Activated CD8-positive, alpha-beta T cell treated with anti-CD3 and anti-CD28 coated beads for 36 hours (primary cell): Measurements from ENCODE around the gene TRHDE. TPM values are rescaled to one million over a fixed set of nuclear protein-coding genes. Genes with fewer than 3 reads are reported as not detected.
"Not testable (repeated sequence)": the region's sequence is repeated elsewhere in the genome, so short reads cannot be mapped to it uniquely, and the experiment has no call there.

Experiments used
- ATAC-seq: fragments of 200-7000 bp; cut with Tn5 transposase; one replicate; pipeline ENCODE4 v1.10.0; 2021; ENCODE audit warnings: mild to moderate bottlenecking, moderate library complexity
- CTCF ChIA-PET: fragments of 350-600 bp; sonication (Branson Sonifier 250); formaldehyde crosslinking; loops from one replicate; lab custom pipeline; 2021; ENCODE audit warnings: antibody characterized with exemption; lab: Charles Lee
- POLR2A ChIA-PET: fragments of 350-600 bp; sonication (Branson Sonifier 250); formaldehyde crosslinking; loops from one replicate; lab custom pipeline; 2021; ENCODE audit warnings: antibody characterized with exemption; lab: Charles Lee
- DNase-seq: peaks from one replicate; pipeline ENCODE4 v3.0.0-alpha.2; 2020
- H3K27ac Mint-ChIP-seq: one replicate; pipeline ENCODE4 v1.8.0; 2021; ENCODE audit warnings: mild to moderate bottlenecking, mixed read lengths
- H3K27me3 Mint-ChIP-seq: one replicate; pipeline ENCODE4 v1.8.0; 2021; ENCODE audit warnings: mixed read lengths
- H3K36me3 Mint-ChIP-seq: one replicate; pipeline ENCODE4 v1.8.0; 2021; ENCODE audit warnings: low read depth, mixed read lengths
- H3K4me1 Mint-ChIP-seq: one replicate; pipeline ENCODE4 v1.8.0; 2021; ENCODE audit warnings: low read depth, mixed read lengths
- H3K4me3 Mint-ChIP-seq: one replicate; pipeline ENCODE4 v1.8.0; 2021; ENCODE audit warnings: mild to moderate bottlenecking, moderate library complexity, mixed read lengths
- H3K9me3 Mint-ChIP-seq: one replicate; pipeline ENCODE4 v1.8.0; 2021; ENCODE audit warnings: mixed read lengths
- CTCF ChIP-seq: fragments of 200-600 bp; IDR thresholded peaks from one replicate; pipeline ENCODE4 v1.8.0; 2022; ENCODE audit warnings: antibody characterized with exemption, mild to moderate bottlenecking
- intact Hi-C: fragments of 100-400 bp; cut with micrococcal nuclease; formaldehyde crosslinking; loops from one replicate; pipeline ENCODE4 v1.10.0; 2022
- total RNA-seq, 2 experiments: library from RNA; stranded (reverse); gene quantifications; one replicate each; pipeline ENCODE4 v1.2.3, GENCODE V29; 2021

TRHDE gene
- total RNA-seq, 2 experiments from 2014 or later: not detected

- Mint-ChIP-seq H3K27ac (no peak overlapping the region), H3K36me3 (no peaks in the 10 kb centered on the region), H3K4me3 (no peak overlapping the region), H3K27me3 (no peaks in the 10 kb centered on the region), H3K9me3 (peaks cover 6% of the 10 kb centered on the region), H3K4me1 (no peaks in the 10 kb centered on the region)
- no peak for TF ChIP-seq CTCF
- intact Hi-C loops: no loop called here
- DNase-seq: no peak
- CTCF ChIA-PET: no interaction called here
- POLR2A ChIA-PET: no interaction called here
- no peak for ATAC-seq
Observed at GRCh38 chr12:72622556-72622955, 350.4 kb downstream of the TRHDE start.

- DNase-seq (no peak), ATAC-seq (no peak)
- no peaks in the 10 kb centered on the region for H3K36me3 Mint-ChIP-seq
- H3K27me3 Mint-ChIP-seq: no peaks in the 10 kb centered on the region
- ChIA-PET CTCF (no interaction called here), POLR2A (no interaction called here)
- no peak overlapping the region for H3K4me3 Mint-ChIP-seq
- intact Hi-C loops: no loop called here
- no peaks in the 10 kb centered on the region for H3K9me3 Mint-ChIP-seq
- no peak for TF ChIP-seq CTCF
- H3K27ac Mint-ChIP-seq: no peak overlapping the region
- no peaks in the 10 kb centered on the region for H3K4me1 Mint-ChIP-seq
Observed at GRCh38 chr12:72631926-72632685, 359.9 kb downstream of the TRHDE start.

- H3K27ac Mint-ChIP-seq: no peak overlapping the region
- no peaks in the 10 kb centered on the region for H3K36me3 Mint-ChIP-seq
- ChIA-PET CTCF (no interaction called here), POLR2A (no interaction called here)
- no peaks in the 10 kb centered on the region for H3K27me3 Mint-ChIP-seq
- no peak for TF ChIP-seq CTCF
- intact Hi-C loops: no loop called here
- H3K4me3 Mint-ChIP-seq: no peak overlapping the region
- no peaks in the 10 kb centered on the region for H3K4me1 Mint-ChIP-seq
- no peak for ATAC-seq
- no peak for DNase-seq
- H3K9me3 Mint-ChIP-seq: no peaks in the 10 kb centered on the region
Observed at GRCh38 chr12:72642706-72643105, 370.5 kb downstream of the TRHDE start.

- no peaks in the 10 kb centered on the region for H3K4me1 Mint-ChIP-seq
- ChIA-PET CTCF (no interaction called here), POLR2A (no interaction called here)
- H3K9me3 Mint-ChIP-seq: no peaks in the 10 kb centered on the region
- DNase-seq: no peak
- no peaks in the 10 kb centered on the region for H3K36me3 Mint-ChIP-seq
- TF ChIP-seq CTCF: no peak
- H3K27ac Mint-ChIP-seq: no peak overlapping the region
- H3K27me3 Mint-ChIP-seq: no peaks in the 10 kb centered on the region
- H3K4me3 Mint-ChIP-seq: no peak overlapping the region
- no peak for ATAC-seq
- intact Hi-C loops: no loop called here
Observed at GRCh38 chr12:72647139-72647538, 375.0 kb downstream of the TRHDE start.

- H3K4me3 Mint-ChIP-seq: no peak overlapping the region
- intact Hi-C loops: no loop called here
- no peak overlapping the region for H3K27ac Mint-ChIP-seq
- no peaks in the 10 kb centered on the region for H3K36me3 Mint-ChIP-seq
- TF ChIP-seq CTCF: no peak
- DNase-seq: no peak
- ATAC-seq: no peak
- ChIA-PET POLR2A (no interaction called here), CTCF (no interaction called here)
- no peaks in the 10 kb centered on the region for H3K9me3 Mint-ChIP-seq
- no peaks in the 10 kb centered on the region for H3K4me1 Mint-ChIP-seq
- H3K27me3 Mint-ChIP-seq: no peaks in the 10 kb centered on the region
Observed at GRCh38 chr12:72658615-72659014, 386.4 kb downstream of the TRHDE start.

GRCh38 chr12:72660174-72660573, 388.0 kb downstream of the TRHDE start:
- intact Hi-C loops: not testable (repeated sequence)

More at GRCh38 chr12:72660174-72660573, 388.0 kb downstream of the TRHDE start:
- CTCF ChIA-PET, H3K4me1 Mint-ChIP-seq, H3K36me3 Mint-ChIP-seq, H3K4me3 Mint-ChIP-seq, H3K27ac Mint-ChIP-seq, POLR2A ChIA-PET, H3K27me3 Mint-ChIP-seq, DNase-seq, H3K9me3 Mint-ChIP-seq, ATAC-seq: not testable (repeated sequence)
